GM18526 (cell line): ENCODE measurements around the gene SNX7.

Experiments used
- POLR2A ChIP-seq: IDR thresholded peaks from 3 replicates; pipeline ENCODE4 v1.6.1; 2011; ENCODE audit not compliant: insufficient read length; ENCODE audit errors: extremely low read depth

Gene SNX7

GRCh38 chr1:98661544-98662355 is at the start of gene SNX7:
Gene SNX7 (plus strand): TSS chr1:98661721. CDS start chr1:98661732, 11 bp downstream.
- no peak for TF ChIP-seq POLR2A

- TF ChIP-seq POLR2A, result no peak
Measured at GRCh38 chr1:98637316-98637715, 24.2 kb upstream of the SNX7 start.

- no peak for TF ChIP-seq POLR2A
Measured at GRCh38 chr1:98638185-98638584, 23.3 kb upstream of the SNX7 start.

GRCh38 chr1:98644510-98644909 is 17.0 kb upstream of the SNX7 start:
- no peak for TF ChIP-seq POLR2A

- TF ChIP-seq POLR2A, result no peak
Measured at GRCh38 chr1:98651116-98651632, 10.3 kb upstream of the SNX7 start.

- TF ChIP-seq POLR2A, result no peak
Measured at GRCh38 chr1:98653123-98653522, 8.4 kb upstream of the SNX7 start.

- no peak for TF ChIP-seq POLR2A
Measured at GRCh38 chr1:98659879-98660278, 1.6 kb upstream of the SNX7 start.

- no peak for TF ChIP-seq POLR2A
Measured at GRCh38 chr1:98660940-98661543, 479 bp upstream of the SNX7 start.

GRCh38 chr1:98662356-98662670 is 792 bp downstream of the SNX7 start:
- no peak for TF ChIP-seq POLR2A

- no peak for TF ChIP-seq POLR2A
Measured at GRCh38 chr1:98668733-98669132, 7.2 kb downstream of the SNX7 start.

- TF ChIP-seq POLR2A, result no peak
Measured at GRCh38 chr1:98669355-98670296, 8.1 kb downstream of the SNX7 start.

- TF ChIP-seq POLR2A, result no peak
Measured at GRCh38 chr1:98672189-98672588, 10.7 kb downstream of the SNX7 start.

- no peak for TF ChIP-seq POLR2A
Measured at GRCh38 chr1:98674075-98674781, 12.7 kb downstream of the SNX7 start.

- no peak for TF ChIP-seq POLR2A
Measured at GRCh38 chr1:98675282-98675681, 13.8 kb downstream of the SNX7 start.

- no peak for TF ChIP-seq POLR2A
Measured at GRCh38 chr1:98677288-98677687, 15.8 kb downstream of the SNX7 start.
